Prostate gland (tissue), 2 donors: ENCODE results near the gene ASS1. TPM values are rescaled to one million over a fixed set of nuclear protein-coding genes. Genes with fewer than 3 reads are reported as not detected.

Source experiments
- DNase-seq: peaks from one replicate; pipeline ENCODE4 v3.0.0-alpha.2; 2019; ENCODE audit warnings: low spot score
- H3K27ac ChIP-seq, 2 donors: fragments of 200-600 bp; sonication (generic); 2 replicates each; pipeline ENCODE4 v1.5.1; 2017 to 2019
- H3K27me3 ChIP-seq: fragments of 200-600 bp; sonication (generic); replicated peaks from 2 replicates; pipeline ENCODE4 v1.5.1; 2019; ENCODE audit not compliant: insufficient read depth
- H3K36me3 ChIP-seq, 2 donors: fragments of 200-600 bp; sonication (generic); 1 replicate in 1 of 2; 2 replicates in 1 of 2; pipeline versions ENCODE4 v1.5.1 to v1.8.1; 2017 to 2019
- H3K4me1 ChIP-seq: fragments of 200-600 bp; sonication (generic); replicated peaks from 2 replicates; pipeline ENCODE4 v1.5.1; 2019
- H3K4me3 ChIP-seq, 2 donors: fragments of 200-600 bp; sonication (generic); 2 replicates each; pipeline ENCODE4 v1.5.1; 2017 to 2019
- H3K9me3 ChIP-seq: fragments of 200-600 bp; sonication (generic); 2 replicates; pipeline ENCODE4 v1.5.1; 2017
- POLR2A ChIP-seq: fragments of 450-650 bp; IDR thresholded peaks from one replicate; pipeline ENCODE4 v1.6.1; 2016; ENCODE audit warnings: antibody characterized with exemption, mild to moderate bottlenecking
- POLR2AphosphoS5 ChIP-seq: sonication (generic); formaldehyde crosslinking; IDR thresholded peaks from one replicate; pipeline ENCODE4 v1.6.1; 2017; ENCODE audit warnings: antibody characterized with exemption
- WGBS: methylation state at CpG from one replicate; pipeline ENCODE4 v1.1.5; 2018; 5-methylcytosine and 5-hydroxymethylcytosine counted together
- intact Hi-C: fragments of 100-400 bp; cut with DNase I; formaldehyde crosslinking; loops from one replicate; pipeline ENCODE4 v1.14.2; 2022
- small RNA-seq, 2 donors: library from RNA; depleted of rRNA; stranded (forward); fragments of <200 nt; gene quantifications; one replicate each; pipeline ENCODE3, GENCODE V24; 2016
- total RNA-seq, 2 donors: library from RNA; depleted of rRNA; stranded (reverse); fragments of >200 nt; gene quantifications; one replicate each; pipeline ENCODE4 v1.1.0, GENCODE V29; 2016
- TF ChIP-seq, protein P1 (sequence below), 4 experiments: fragments of 200-600 bp in 2 of 4; fragments of 450-650 bp in 2 of 4; sonication (generic) in 2 of 4; IDR thresholded peaks; 1 replicate in 3 of 4; 2 replicates in 1 of 4; pipeline ENCODE4 v1.5.1; 2016 to 2019; ENCODE audit warnings: antibody characterized with exemption in 4 of 4, mild to moderate bottlenecking in 2 of 4, moderate library complexity in 2 of 4

Gene ASS1
- total RNA-seq, 2 donors from 2014 or later, result 59.4 to 228 TPM

GRCh38 chr9:130543859-130544258 is 99.1 kb downstream of the ASS1 start:
- intact Hi-C loops, result no loop called here
- H3K27ac ChIP-seq, result no peak overlapping the region
- H3K9me3 ChIP-seq, result no peaks in the 10 kb centered on the region
- DNase-seq, result no peak
- no peak for TF ChIP-seq POLR2AphosphoS5
- TF ChIP-seq POLR2A, result no peak
- TF ChIP-seq, protein P1, sequence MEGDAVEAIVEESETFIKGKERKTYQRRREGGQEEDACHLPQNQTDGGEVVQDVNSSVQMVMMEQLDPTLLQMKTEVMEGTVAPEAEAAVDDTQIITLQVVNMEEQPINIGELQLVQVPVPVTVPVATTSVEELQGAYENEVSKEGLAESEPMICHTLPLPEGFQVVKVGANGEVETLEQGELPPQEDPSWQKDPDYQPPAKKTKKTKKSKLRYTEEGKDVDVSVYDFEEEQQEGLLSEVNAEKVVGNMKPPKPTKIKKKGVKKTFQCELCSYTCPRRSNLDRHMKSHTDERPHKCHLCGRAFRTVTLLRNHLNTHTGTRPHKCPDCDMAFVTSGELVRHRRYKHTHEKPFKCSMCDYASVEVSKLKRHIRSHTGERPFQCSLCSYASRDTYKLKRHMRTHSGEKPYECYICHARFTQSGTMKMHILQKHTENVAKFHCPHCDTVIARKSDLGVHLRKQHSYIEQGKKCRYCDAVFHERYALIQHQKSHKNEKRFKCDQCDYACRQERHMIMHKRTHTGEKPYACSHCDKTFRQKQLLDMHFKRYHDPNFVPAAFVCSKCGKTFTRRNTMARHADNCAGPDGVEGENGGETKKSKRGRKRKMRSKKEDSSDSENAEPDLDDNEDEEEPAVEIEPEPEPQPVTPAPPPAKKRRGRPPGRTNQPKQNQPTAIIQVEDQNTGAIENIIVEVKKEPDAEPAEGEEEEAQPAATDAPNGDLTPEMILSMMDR (IDR thresholded peaks at IDR 0.05), result no peak
- no peaks in the 10 kb centered on the region for H3K36me3 ChIP-seq
- no peaks in the 10 kb centered on the region for H3K4me1 ChIP-seq
- no peak overlapping the region for H3K4me3 ChIP-seq
- H3K27me3 ChIP-seq, result no peaks in the 10 kb centered on the region
- 75% methylated on average over 6 of the region's 6 CpGs for WGBS

GRCh38 chr9:130544364-130544763 is 99.6 kb downstream of the ASS1 start:
- intact Hi-C loops, result no loop called here
- TF ChIP-seq POLR2A (no peak), POLR2AphosphoS5 (no peak)
- TF ChIP-seq, protein P1 (IDR thresholded peaks at IDR 0.05), result no peak
- WGBS, result 67% methylated on average over 9 of the region's 9 CpGs
- Histone ChIP-seq H3K4me3 (no peak overlapping the region), H3K9me3 (no peaks in the 10 kb centered on the region), H3K36me3 (no peaks in the 10 kb centered on the region), H3K4me1 (no peaks in the 10 kb centered on the region), H3K27ac (no peak overlapping the region), H3K27me3 (no peaks in the 10 kb centered on the region)
- no peak for DNase-seq

- no peaks in the 10 kb centered on the region for H3K36me3 ChIP-seq
- H3K9me3 ChIP-seq, result no peaks in the 10 kb centered on the region
- no peak for DNase-seq
- H3K27me3 ChIP-seq, result no peaks in the 10 kb centered on the region
- H3K4me1 ChIP-seq, result no peaks in the 10 kb centered on the region
- TF ChIP-seq POLR2A, result no peak
- TF ChIP-seq, protein P1 (IDR thresholded peaks at IDR 0.05), result no peak
- no peak for TF ChIP-seq POLR2AphosphoS5
- H3K27ac ChIP-seq, result no peak overlapping the region
- H3K4me3 ChIP-seq, result no peak overlapping the region
- 92% methylated on average over 6 of the region's 6 CpGs for WGBS
- intact Hi-C loops, result no loop called here
These were observed 103.3 kb downstream of the ASS1 start for GRCh38 chr9:130548103-130548502.

DNA sequence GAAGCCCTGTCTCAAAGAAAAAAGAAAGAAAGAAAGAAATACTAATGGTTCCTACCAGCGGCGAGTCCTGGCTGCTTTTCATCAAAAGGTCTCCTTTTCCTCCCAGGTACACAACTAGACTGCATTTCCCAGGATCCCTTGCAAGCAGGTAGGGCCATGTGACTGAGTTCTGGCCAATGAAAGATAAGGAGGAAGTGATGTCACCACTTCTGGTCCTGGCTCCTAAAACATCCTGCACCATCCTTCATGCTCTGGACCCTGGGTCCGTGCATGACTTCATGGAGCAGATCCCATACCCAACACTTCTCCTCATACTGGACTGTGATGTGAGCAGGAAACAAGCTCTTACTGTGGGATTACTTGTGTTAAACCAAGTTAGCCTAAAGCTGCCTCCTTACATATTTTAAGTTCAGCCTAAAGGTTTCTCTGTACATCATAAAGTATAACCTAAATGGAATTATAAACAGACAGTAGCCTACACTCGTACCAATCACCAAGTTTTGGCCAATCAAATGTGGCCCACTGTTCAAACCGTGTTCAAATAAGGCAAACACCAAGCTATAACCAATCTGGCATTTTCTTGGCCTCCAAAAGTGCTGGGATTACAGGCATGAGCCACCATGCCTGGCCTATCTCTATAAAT is 104.5 kb downstream of the ASS1 start:
- no peaks in the 10 kb centered on the region for H3K4me1 ChIP-seq
- intact Hi-C loops, result no loop called here
- no peaks in the 10 kb centered on the region for H3K27me3 ChIP-seq
- no peak overlapping the region for H3K27ac ChIP-seq
- WGBS, result 91% methylated on average over 5 of the region's 5 CpGs
- TF ChIP-seq, protein P1 (IDR thresholded peaks at IDR 0.05), result no peak
- TF ChIP-seq POLR2A, result no peak
- TF ChIP-seq POLR2AphosphoS5, result no peak
- DNase-seq, result no peak
- H3K4me3 ChIP-seq, result no peak overlapping the region
- H3K9me3 ChIP-seq, result no peaks in the 10 kb centered on the region
- no peaks in the 10 kb centered on the region for H3K36me3 ChIP-seq

Small RNA genes lying within 50 kb of the gene (small RNA-seq; reads per million reads assigned to genes)
- gene RN7SL665P, result 0 reads per million in 2 donors

Other genes with a start within 250 kb of the ASS1 start
- 1 to 10 TPM; 2.9 to 5.5 TPM for gene HMCN2, start 179.2 kb upstream of the ASS1 start, total RNA-seq
- gene FUBP3, start 134.6 kb downstream of the ASS1 start, total RNA-seq, result 100 to 1,000 TPM in 1 of 2 donors, 10 to 100 TPM in 1; 40.4 to 111 TPM
- gene PRDM12, start 219.6 kb downstream of the ASS1 start, total RNA-seq, result not detected
- 10 to 100 TPM; 18.4 to 22.7 TPM for gene EXOSC2, start 248.8 kb downstream of the ASS1 start, total RNA-seq